GM12891 (cell line): ENCODE results near the gene PLXNB1.

Experiments used
- DNase-seq: peaks from one replicate; pipeline ENCODE4 v3.0.0; 2011; ENCODE audit warnings: low spot score; ENCODE audit not compliant: insufficient read length
- FAIRE-seq: peaks from 2 replicates; lab custom pipeline; 2011; peaks lifted over from hg19 to GRCh38; lab: Jason Lieb, UNC
- PAX5 ChIP-seq: IDR thresholded peaks from 2 replicates; pipeline ENCODE4 v1.6.1; 2011; ENCODE audit warnings: low read length, moderate library complexity, mild to moderate bottlenecking; ENCODE audit not compliant: insufficient read depth, severe bottlenecking
- POLR2A ChIP-seq: IDR thresholded peaks from 2 replicates; pipeline ENCODE4 v1.6.1; 2011; ENCODE audit warnings: low read depth, low read length, control low read depth
- POLR2AphosphoS5 ChIP-seq: IDR thresholded peaks from 2 replicates; pipeline ENCODE4 v1.6.1; 2011; ENCODE audit warnings: low read depth, low read length, control low read depth
- POU2F2 ChIP-seq: IDR thresholded peaks from 2 replicates; pipeline ENCODE4 v1.6.1; 2011; ENCODE audit warnings: low read depth, mild to moderate bottlenecking, control low read depth, low read length, moderate library complexity
- SPI1 ChIP-seq: IDR thresholded peaks from 2 replicates; pipeline ENCODE4 v1.6.1; 2011; ENCODE audit warnings: low read depth, low read length, control low read depth
- TAF1 ChIP-seq: IDR thresholded peaks from 2 replicates; pipeline ENCODE4 v1.6.1; 2011; ENCODE audit warnings: low read depth, low read length, control low read depth

Gene PLXNB1

DNA sequence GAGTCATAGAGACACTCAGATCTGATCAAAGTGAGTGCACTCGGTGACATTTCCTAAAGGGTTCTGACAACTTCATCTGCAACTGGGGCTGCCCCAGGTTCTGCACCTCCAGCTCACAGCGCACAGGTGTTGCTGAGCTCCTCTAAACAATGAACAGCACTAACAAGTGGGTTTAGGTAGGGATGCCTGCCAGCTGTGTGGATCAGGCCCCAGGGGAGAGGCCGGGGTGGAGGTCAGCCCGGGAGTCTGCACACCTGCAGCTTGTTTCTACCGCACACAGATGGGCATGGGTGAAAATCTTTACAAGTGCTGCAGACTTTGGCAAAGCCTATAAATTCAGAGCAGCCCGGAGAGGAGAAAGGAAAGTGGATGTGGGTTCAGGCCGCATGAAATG is 57.5 kb downstream of the PLXNB1 start:
- no peak for TF ChIP-seq PAX5
- TF ChIP-seq POLR2A = no peak
- TF ChIP-seq SPI1 = no peak
- TF ChIP-seq POU2F2 = no peak
- no peak for TF ChIP-seq TAF1
- no peak for TF ChIP-seq POLR2AphosphoS5
- no peak for DNase-seq

GRCh38 chr3:48371651-48372376 is 58.1 kb downstream of the PLXNB1 start, which contains the start of gene FBXW12:
FBXW12 (plus strand) TSS chr3:48372219; CDS start chr3:48372768, 549 bp downstream.
- DNase-seq (no peak), FAIRE-seq (no peak)
- no peak for TF ChIP-seq TAF1
- TF ChIP-seq SPI1 = no peak
- no peak for TF ChIP-seq POU2F2
- TF ChIP-seq POLR2A = no peak
- TF ChIP-seq POLR2AphosphoS5 = no peak
- no peak for TF ChIP-seq PAX5

More for the DNA sequence above, 57.5 kb downstream of the PLXNB1 start:
- FAIRE-seq = no peak

DNA sequence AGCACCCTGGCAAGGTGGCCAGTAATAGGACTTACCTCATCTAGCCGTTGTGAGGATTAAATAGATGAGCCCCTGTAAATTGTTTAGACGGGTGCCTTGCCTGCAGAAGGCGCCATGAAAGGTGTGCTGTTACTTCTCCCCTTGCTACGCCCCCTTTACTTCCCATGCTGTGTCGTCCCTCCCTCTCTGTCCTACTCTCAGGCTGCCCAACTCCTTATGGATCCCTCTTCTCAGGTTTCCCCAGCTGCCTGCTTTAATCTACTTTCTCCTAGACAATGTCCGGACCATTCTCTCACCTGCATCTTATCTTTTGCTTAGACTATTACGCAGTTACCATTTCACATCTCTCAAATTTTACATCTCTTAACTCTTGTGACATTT is 59.6 kb downstream of the PLXNB1 start:
- no peak for DNase-seq

DNA sequence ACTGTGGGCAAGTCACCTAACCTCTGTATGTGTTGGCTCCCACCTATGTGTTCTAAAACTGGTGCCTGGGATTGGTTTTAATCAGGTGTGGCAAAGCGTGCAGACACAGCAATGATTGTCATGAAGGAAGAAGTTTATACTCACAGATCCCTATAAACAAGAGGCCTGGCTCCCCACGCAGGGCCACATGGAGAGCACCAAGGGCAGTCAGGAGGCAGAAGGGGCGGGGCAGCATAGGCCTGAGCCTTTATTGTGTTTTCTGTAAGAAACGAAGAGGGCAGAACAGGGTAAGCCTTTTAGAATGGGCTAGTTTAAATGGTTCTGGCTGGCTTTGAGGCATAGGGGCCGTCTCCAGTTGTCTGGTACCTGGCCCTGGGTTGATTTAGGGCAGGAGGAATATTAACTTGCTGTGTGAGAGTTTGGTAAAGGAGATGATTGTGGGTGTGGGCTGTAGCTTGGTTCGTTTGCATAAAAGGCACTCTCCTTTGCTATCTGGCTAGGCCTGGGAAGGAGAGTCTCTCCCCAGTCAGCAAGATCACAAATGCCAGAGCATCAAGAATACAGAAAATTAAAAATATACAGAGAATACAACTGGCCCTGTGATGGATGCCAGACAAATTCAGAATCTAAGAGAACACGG is 60.1 kb downstream of the PLXNB1 start:
- DNase-seq (no peak), FAIRE-seq (no peak)
- TF ChIP-seq TAF1 = no peak
- TF ChIP-seq POU2F2 = no peak
- TF ChIP-seq PAX5 = no peak
- no peak for TF ChIP-seq POLR2AphosphoS5
- no peak for TF ChIP-seq SPI1
- TF ChIP-seq POLR2A = no peak

More for the DNA sequence above, 59.6 kb downstream of the PLXNB1 start:
- no peak for TF ChIP-seq SPI1
- no peak for TF ChIP-seq POLR2A
- no peak for TF ChIP-seq POU2F2
- no peak for TF ChIP-seq POLR2AphosphoS5
- no peak for TF ChIP-seq PAX5
- TF ChIP-seq TAF1 = no peak
- FAIRE-seq = no peak

DNA sequence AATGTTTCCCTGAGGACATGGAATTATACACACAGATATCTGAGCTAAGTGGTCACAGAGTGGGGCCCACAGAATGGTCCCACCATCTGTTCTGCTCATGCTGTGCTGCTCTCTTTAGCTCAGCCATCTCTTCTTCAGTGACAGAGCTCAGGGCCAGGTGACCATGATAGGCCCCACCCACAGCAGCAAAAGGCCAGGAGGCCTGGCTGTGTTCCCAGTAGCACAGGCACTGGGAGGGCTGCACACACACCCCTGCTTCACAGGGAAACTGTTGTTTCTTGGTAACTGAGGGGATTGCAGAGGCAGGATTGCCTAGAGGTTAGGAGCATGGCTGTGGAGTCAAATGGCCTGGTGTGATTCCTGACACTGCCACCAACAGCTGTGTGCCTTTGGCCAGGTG is 62.7 kb downstream of the PLXNB1 start:
- FAIRE-seq (no peak), DNase-seq (no peak)
- TF ChIP-seq POLR2AphosphoS5 = no peak
- no peak for TF ChIP-seq PAX5
- TF ChIP-seq SPI1 = no peak
- no peak for TF ChIP-seq POU2F2
- TF ChIP-seq TAF1 = no peak
- no peak for TF ChIP-seq POLR2A

DNA sequence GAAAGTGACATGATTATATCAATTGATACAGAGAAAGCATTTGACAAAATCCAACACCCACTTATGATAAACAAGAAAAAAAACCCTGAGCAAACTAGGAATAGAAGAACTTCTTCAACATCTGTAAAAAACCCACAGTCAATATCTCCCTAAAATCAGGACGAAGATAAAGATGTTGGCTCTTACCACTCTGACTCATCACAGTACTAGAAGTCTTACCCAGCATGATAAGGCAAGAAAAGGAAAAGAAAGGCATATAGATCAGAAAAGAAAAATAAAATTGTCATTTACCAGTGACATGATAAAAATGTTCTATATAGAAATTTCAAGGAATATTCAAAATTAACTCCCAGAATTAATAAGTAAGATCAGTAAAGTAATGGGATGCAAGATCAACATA is 65.0 kb downstream of the PLXNB1 start:
- TF ChIP-seq SPI1 = no peak
- no peak for TF ChIP-seq TAF1
- TF ChIP-seq POLR2AphosphoS5 = no peak
- FAIRE-seq (no peak), DNase-seq (no peak)

- TF ChIP-seq POLR2A (no peak), TAF1 (no peak), PAX5 (no peak), POLR2AphosphoS5 (no peak), SPI1 (no peak), POU2F2 (no peak)
- FAIRE-seq = no peak
Measured at GRCh38 chr3:48361928-48362327, 68.0 kb downstream of the PLXNB1 start.

DNA sequence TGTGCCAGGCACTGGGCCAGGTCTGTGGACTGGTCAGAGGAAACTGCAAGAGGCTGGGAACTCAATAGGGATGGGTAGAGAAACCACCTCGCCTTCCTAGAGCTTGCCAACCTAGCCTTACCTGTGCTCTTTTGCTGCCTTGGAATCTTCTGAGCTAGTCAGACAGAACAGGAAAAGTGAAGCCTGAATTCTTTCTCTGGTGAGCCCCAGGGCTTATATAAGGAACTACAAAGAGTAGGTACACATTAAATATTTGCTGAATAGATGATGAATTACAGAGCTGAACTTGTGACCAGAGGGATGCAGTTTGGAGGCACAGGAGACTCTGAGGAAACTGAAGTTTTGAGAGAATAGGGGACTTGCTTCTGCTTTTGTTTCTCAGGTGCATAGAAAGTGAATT is 73.5 kb downstream of the PLXNB1 start:
- no peak for TF ChIP-seq SPI1
- FAIRE-seq (no peak), DNase-seq (no peak)

More at GRCh38 chr3:48361928-48362327, 68.0 kb downstream of the PLXNB1 start:
- DNase-seq = no peak

DNA sequence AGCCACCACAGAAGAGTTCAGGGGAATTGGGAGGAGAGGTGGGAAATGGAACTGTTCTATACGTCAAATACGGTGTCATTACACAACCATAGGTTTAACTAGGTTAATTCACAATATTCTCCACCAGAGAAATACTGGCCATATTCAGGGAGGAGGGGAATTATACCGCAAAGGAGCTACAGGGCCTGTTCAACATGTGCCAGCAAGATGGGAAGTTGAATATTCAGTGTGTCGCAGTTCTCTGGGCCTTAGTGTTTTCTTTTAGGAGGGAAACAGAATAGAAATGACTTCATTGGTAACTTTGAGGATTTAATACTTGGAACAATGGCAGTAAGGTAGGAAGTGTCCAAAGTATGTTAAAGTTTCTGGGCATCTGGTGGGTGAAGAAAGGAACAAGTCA is 75.9 kb downstream of the PLXNB1 start:
- no peak for DNase-seq
- no peak for FAIRE-seq
- no peak for TF ChIP-seq POLR2A
- no peak for TF ChIP-seq SPI1
- TF ChIP-seq PAX5 = no peak
- no peak for TF ChIP-seq POLR2AphosphoS5
- no peak for TF ChIP-seq POU2F2
- TF ChIP-seq TAF1 = no peak
